H9 (cell line): ENCODE data around the gene COQ4. TPM values are rescaled to one million over a fixed set of nuclear protein-coding genes. Genes with fewer than 3 reads are reported as not detected.
"Not testable (repeated sequence)": the region's sequence is repeated elsewhere in the genome, so short reads cannot be mapped to it uniquely, and the experiment has no call there.

Source experiments
- DNase-seq: peaks from one replicate; pipeline ENCODE4 v3.0.0-alpha.2; 2017
- H2AFZ ChIP-seq: one replicate; pipeline ENCODE4 v1.6.1; 2013; ENCODE audit warnings: mild to moderate bottlenecking, low read length, control low read depth, moderate library complexity
- H2AK5ac ChIP-seq: 2 replicates; pipeline ENCODE4 v1.6.1; 2013; ENCODE audit warnings: low read length, control low read depth, mixed read lengths; ENCODE audit not compliant: insufficient read length
- H2BK120ac ChIP-seq: one replicate; pipeline ENCODE4 v1.6.1; 2013; ENCODE audit warnings: low read depth, mild to moderate bottlenecking, low read length, control low read depth, inconsistent platforms; ENCODE audit not compliant: poor library complexity, severe bottlenecking
- H2BK12ac ChIP-seq: 2 replicates; pipeline ENCODE4 v1.6.1; 2013; ENCODE audit warnings: low read length, control low read depth, mixed read lengths, low read depth; ENCODE audit not compliant: insufficient read length
- H2BK15ac ChIP-seq: 2 replicates; pipeline ENCODE4 v1.6.1; 2013; ENCODE audit warnings: low read depth, low read length, control low read depth
- H2BK20ac ChIP-seq: one replicate; pipeline ENCODE4 v1.6.1; 2013; ENCODE audit warnings: low read depth, mild to moderate bottlenecking, low read length, control low read depth, inconsistent platforms; ENCODE audit not compliant: poor library complexity, severe bottlenecking
- H2BK5ac ChIP-seq: 2 replicates; pipeline ENCODE4 v1.6.1; 2013; ENCODE audit warnings: low read length, control low read depth, mixed read lengths; ENCODE audit not compliant: insufficient read length
- H3K14ac ChIP-seq: 2 replicates; pipeline ENCODE4 v1.6.1; 2013; ENCODE audit warnings: low read length, control low read depth; ENCODE audit not compliant: insufficient read depth
- H3K18ac ChIP-seq: 2 replicates; pipeline ENCODE4 v1.6.1; 2013; ENCODE audit warnings: low read depth, mild to moderate bottlenecking, mixed read lengths, low read length, control low read depth; ENCODE audit not compliant: insufficient read length
- H3K23ac ChIP-seq: 2 replicates; pipeline ENCODE4 v1.6.1; 2013; ENCODE audit warnings: low read length, control low read depth, mixed read lengths, low read depth; ENCODE audit not compliant: insufficient read length
- H3K23me2 ChIP-seq: 2 replicates; pipeline ENCODE4 v1.6.1; 2013; ENCODE audit warnings: low read depth, mild to moderate bottlenecking, mixed read lengths, low read length, control low read depth; ENCODE audit not compliant: insufficient read length, poor library complexity, severe bottlenecking
- H3K27ac ChIP-seq: 2 replicates; pipeline ENCODE4 v1.5.1; 2013; ENCODE audit warnings: low read length, control low read depth, mixed read lengths, low read depth; ENCODE audit not compliant: insufficient read length
- H3K27me3 ChIP-seq: 2 replicates; pipeline ENCODE4 v1.6.1; 2013; ENCODE audit warnings: low read length, control low read depth, inconsistent platforms; ENCODE audit not compliant: insufficient read depth
- H3K4ac ChIP-seq: 2 replicates; pipeline ENCODE4 v1.6.1; 2013; ENCODE audit warnings: low read depth, mild to moderate bottlenecking, control low read depth, inconsistent platforms, low read length, moderate library complexity
- H3K4me1 ChIP-seq: 2 replicates; pipeline ENCODE4 v1.6.1; 2013; ENCODE audit warnings: low read length, control low read depth, inconsistent platforms; ENCODE audit not compliant: insufficient read depth
- H3K4me2 ChIP-seq: 2 replicates; pipeline ENCODE4 v1.6.1; 2013; ENCODE audit warnings: low read length, control low read depth, mixed read lengths; ENCODE audit not compliant: insufficient read length, insufficient read depth
- H3K56ac ChIP-seq: 2 replicates; pipeline ENCODE4 v1.6.1; 2013; ENCODE audit warnings: low read depth, mild to moderate bottlenecking, mixed read lengths, low read length, control low read depth; ENCODE audit not compliant: insufficient read length
- H3K79me1 ChIP-seq: 2 replicates; pipeline ENCODE4 v1.6.1; 2013; ENCODE audit warnings: low read depth, mild to moderate bottlenecking, moderate library complexity, low read length, control low read depth, inconsistent platforms; ENCODE audit not compliant: insufficient read depth, poor library complexity, severe bottlenecking
- H3K79me2 ChIP-seq: 2 replicates; pipeline ENCODE4 v1.6.1; 2013; ENCODE audit warnings: low read length, control low read depth, inconsistent platforms; ENCODE audit not compliant: insufficient read depth
- H3K9ac ChIP-seq: 2 replicates; pipeline ENCODE4 v1.6.1; 2013; ENCODE audit warnings: low read length, control low read depth, mixed read lengths; ENCODE audit not compliant: insufficient read length; ENCODE audit errors: extremely low read depth
- H3K9me3 ChIP-seq: one replicate; pipeline ENCODE4 v1.6.1; 2013; ENCODE audit warnings: low read depth, low read length, inconsistent platforms; ENCODE audit not compliant: control insufficient read depth
- H3T11ph ChIP-seq: one replicate; pipeline ENCODE4 v1.6.1; 2013; ENCODE audit warnings: mild to moderate bottlenecking, low read length, control low read depth, inconsistent platforms
- H4K20me1 ChIP-seq: one replicate; pipeline ENCODE4 v1.6.1; 2013; ENCODE audit not compliant: control insufficient read depth, insufficient read length, insufficient read depth
- H4K5ac ChIP-seq: 2 replicates; pipeline ENCODE4 v1.6.1; 2013; ENCODE audit warnings: low read depth, mild to moderate bottlenecking, mixed read lengths, low read length, control low read depth; ENCODE audit not compliant: insufficient read length
- H4K8ac ChIP-seq: replicated peaks from 2 replicates; pipeline ENCODE4 v1.6.1; 2013; ENCODE audit warnings: low read length, control low read depth, mixed read lengths, low read depth; ENCODE audit not compliant: insufficient read length
- H4K91ac ChIP-seq: 2 replicates; pipeline ENCODE4 v1.6.1; 2013; ENCODE audit warnings: low read depth, mild to moderate bottlenecking, moderate library complexity, mixed read lengths, low read length, control low read depth; ENCODE audit not compliant: insufficient read length
- H3K27ac Mint-ChIP-seq, 3 experiments: 2 replicates in 2 of 3; 3 replicates in 1 of 3; pipeline ENCODE4 v1.8.0; 2020 to 2021; ENCODE audit warnings: mixed read lengths in 3 of 3, mild to moderate bottlenecking in 1 of 3, moderate library complexity in 1 of 3
- H3K27me3 Mint-ChIP-seq: 2 replicates; pipeline ENCODE4 v1.8.0; 2021; ENCODE audit warnings: low read depth, mild to moderate bottlenecking, moderate library complexity, mixed read lengths
- H3K36me3 Mint-ChIP-seq, 3 experiments: 2 replicates in 2 of 3; 3 replicates in 1 of 3; pipeline ENCODE4 v1.8.0; 2020 to 2021; ENCODE audit warnings: low read depth in 3 of 3, mixed read lengths in 3 of 3; ENCODE audit not compliant: insufficient read depth in 1 of 3
- H3K4me1 Mint-ChIP-seq, 2 experiments: 2 replicates each; pipeline ENCODE4 v1.8.0; 2020; ENCODE audit warnings: mixed read lengths in 2 of 2
- H3K4me3 Mint-ChIP-seq, 2 experiments: 2 replicates in 1 of 2; 3 replicates in 1 of 2; pipeline ENCODE4 v1.8.0; 2020 to 2021; ENCODE audit warnings: mild to moderate bottlenecking in 2 of 2, mixed read lengths in 2 of 2, moderate library complexity in 1 of 2
- H3K9me3 Mint-ChIP-seq, 2 experiments: 2 replicates in 1 of 2; 3 replicates in 1 of 2; pipeline ENCODE4 v1.8.0; 2020; ENCODE audit warnings: mild to moderate bottlenecking in 2 of 2, mixed read lengths in 2 of 2, moderate library complexity in 1 of 2
- CTCF ChIP-seq: fragments of 200-600 bp; sonication (generic); conservative IDR thresholded peaks from 3 replicates; pipeline ENCODE4 v1.8.0; 2021; ENCODE audit warnings: antibody characterized with exemption, mild to moderate bottlenecking
- WGBS: extraction: QIAGEN DNeasy Blood & Tissue Kit; methylation state at CpG from one replicate; pipeline ENCODE4 v1.1.7; 2013; ENCODE audit warnings: missing lambda C conversion rate, low lambda C conversion rate, mixed read lengths; ENCODE audit not compliant: insufficient read length; ENCODE audit errors: extremely low coverage; 5-methylcytosine and 5-hydroxymethylcytosine counted together
- total RNA-seq: library from RNA; stranded (reverse); gene quantifications from 2 replicates; pipeline ENCODE4 v1.2.1, GENCODE V29; 2021

COQ4 gene
- total RNA-seq, 1 experiment from 2014 or later, result 38.4 TPM

GRCh38 chr9:128337936-128338335 is 15.3 kb downstream of the COQ4 start:
- H3K56ac ChIP-seq, result no peak overlapping the region
- Mint-ChIP-seq H3K4me3 (no peak overlapping the region), H3K9me3 (no peaks in the 10 kb centered on the region), H3K4me1 (peaks cover 4 to 5% of the 10 kb centered on the region in 2 experiments), H3K27me3 (no peaks in the 10 kb centered on the region), H3K27ac (no peak overlapping the region), H3K36me3 (peaks cover 0 to 6% (median 4%) of the 10 kb centered on the region in 3 experiments; a peak in 4 of 7 replicates)
- DNase-seq, result no peak
- peaks cover 3% of the 10 kb centered on the region for H3K23me2 ChIP-seq
- no peaks in the 10 kb centered on the region for H3K79me2 ChIP-seq
- no peak overlapping the region for H2BK12ac ChIP-seq
- no peak overlapping the region for H3T11ph ChIP-seq
- no peak overlapping the region for H4K8ac ChIP-seq
- no peaks in the 10 kb centered on the region for H4K20me1 ChIP-seq
- H3K14ac ChIP-seq, result no peak overlapping the region
- H4K5ac ChIP-seq, result no peak overlapping the region
- H4K91ac ChIP-seq, result no peak overlapping the region
- H2BK120ac ChIP-seq, result no peak overlapping the region
- H3K27me3 ChIP-seq, result no peaks in the 10 kb centered on the region
- H3K18ac ChIP-seq, result no peak overlapping the region
- no peak overlapping the region for H3K9ac ChIP-seq
- H3K4me1 ChIP-seq, result no peaks in the 10 kb centered on the region
- TF ChIP-seq CTCF, result no peak
- H2BK15ac ChIP-seq, result no peak overlapping the region
- H2AK5ac ChIP-seq, result no peak overlapping the region
- no peak overlapping the region for H3K27ac ChIP-seq
- H3K79me1 ChIP-seq, result no peaks in the 10 kb centered on the region
- H3K4me2 ChIP-seq, result no peak overlapping the region
- H3K9me3 ChIP-seq, result no peaks in the 10 kb centered on the region
- no peak overlapping the region for H3K23ac ChIP-seq
- no peak overlapping the region for H3K4ac ChIP-seq
- no peak overlapping the region for H2BK5ac ChIP-seq
- no peak overlapping the region for H2AFZ ChIP-seq
- no CpG with 5 or more reads among the region's 7 CpGs for WGBS
- no peak overlapping the region for H2BK20ac ChIP-seq

DNA sequence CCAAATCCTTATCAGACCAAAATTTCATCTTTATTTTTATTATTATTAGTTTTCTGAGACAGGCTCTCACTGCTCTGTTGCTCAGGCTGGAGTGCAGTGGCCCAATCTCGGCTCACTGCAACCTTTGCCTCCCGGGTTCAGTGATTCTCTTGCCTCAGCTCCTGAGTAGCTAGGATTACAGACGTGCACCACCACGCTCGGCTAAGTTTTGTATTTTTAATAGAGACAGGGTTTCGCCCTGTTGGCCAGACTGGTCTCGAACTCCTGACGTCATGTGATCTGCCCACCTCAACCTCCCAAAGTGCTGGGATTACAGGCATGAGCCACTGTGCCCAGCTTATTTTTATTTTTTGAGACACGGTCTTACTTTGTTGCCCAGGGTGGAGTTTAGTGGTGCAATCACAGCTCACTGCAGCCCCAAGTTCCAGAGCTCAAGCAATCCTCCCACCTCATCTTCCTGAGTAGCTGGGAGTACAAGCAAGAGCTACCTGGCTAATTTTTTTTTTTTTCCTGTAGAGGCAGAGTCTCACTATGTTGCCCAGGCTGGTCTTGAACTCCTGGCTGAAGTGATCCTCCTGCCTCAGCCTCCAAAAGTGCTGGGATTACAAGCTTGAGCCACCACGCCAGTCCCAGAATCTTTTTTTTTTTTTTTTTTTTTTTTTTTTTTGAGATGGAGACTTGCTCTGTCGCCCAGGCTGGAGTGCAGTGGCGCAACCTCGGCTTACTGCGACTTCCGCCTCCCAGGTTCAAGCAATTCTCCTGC is 16.4 kb downstream of the COQ4 start:
- not testable (repeated sequence) for H3K27ac Mint-ChIP-seq, H3K27me3 Mint-ChIP-seq, H2AFZ ChIP-seq, H3K27me3 ChIP-seq, H3K23ac ChIP-seq, H3K79me2 ChIP-seq, H4K20me1 ChIP-seq, DNase-seq, H2BK15ac ChIP-seq, H3K4me2 ChIP-seq, H2BK20ac ChIP-seq, H3K9me3 ChIP-seq, H3K18ac ChIP-seq, H3K23me2 ChIP-seq, H4K91ac ChIP-seq, H3T11ph ChIP-seq, H3K36me3 Mint-ChIP-seq, H2BK120ac ChIP-seq, H2BK5ac ChIP-seq, H4K5ac ChIP-seq, H3K9me3 Mint-ChIP-seq, H3K9ac ChIP-seq, H3K14ac ChIP-seq, H3K4ac ChIP-seq, H2AK5ac ChIP-seq, H2BK12ac ChIP-seq, H3K4me1 Mint-ChIP-seq, H3K27ac ChIP-seq, H3K79me1 ChIP-seq, H4K8ac ChIP-seq, H3K56ac ChIP-seq, H3K4me1 ChIP-seq
- no CpG with 5 or more reads among the region's 15 CpGs for WGBS
- peak overlapping the region in 1 of 2 experiments; percentile 93; a peak in 3 of 5 replicates for H3K4me3 Mint-ChIP-seq
